T-helper 9 cell (primary cell): ENCODE data around the gene ST7.
"Not testable (repeated sequence)": the region's sequence is repeated elsewhere in the genome, so short reads cannot be mapped to it uniquely, and the experiment has no call there.

Experiments used
- DNase-seq: peaks from one replicate; pipeline ENCODE4 v3.0.0-alpha.2; 2020

Gene ST7

GRCh38 chr7:117238937-117239336 lies 285.6 kb downstream of the ST7 start:
- no peak for DNase-seq

GRCh38 chr7:117241088-117241487 lies 287.8 kb downstream of the ST7 start:
- DNase-seq: no peak

GRCh38 chr7:117243390-117243789 lies 290.1 kb downstream of the ST7 start:
- DNase-seq: no peak

GRCh38 chr7:117245703-117246102 lies 292.4 kb downstream of the ST7 start:
- not testable (repeated sequence) for DNase-seq

GRCh38 chr7:117247809-117248208 lies 294.5 kb downstream of the ST7 start:
- DNase-seq: no peak

GRCh38 chr7:117248829-117249228 lies 295.5 kb downstream of the ST7 start:
- no peak for DNase-seq

GRCh38 chr7:117249696-117250095 lies 296.4 kb downstream of the ST7 start:
- DNase-seq: no peak

- DNase-seq: no peak
Observed at GRCh38 chr7:117250245-117250644, 296.9 kb downstream of the ST7 start.

- DNase-seq: no peak
Observed at GRCh38 chr7:117250801-117251200, 297.5 kb downstream of the ST7 start.

- DNase-seq: no peak
Observed at GRCh38 chr7:117251687-117252086, 298.4 kb downstream of the ST7 start.

- DNase-seq: no peak
Observed at GRCh38 chr7:117259615-117260014, 306.3 kb downstream of the ST7 start.

- no peak for DNase-seq
Observed at GRCh38 chr7:117262546-117262945, 309.2 kb downstream of the ST7 start.

GRCh38 chr7:117264716-117265115 lies 311.4 kb downstream of the ST7 start:
- no peak for DNase-seq

- DNase-seq: no peak
Observed at GRCh38 chr7:117269417-117269816, 316.1 kb downstream of the ST7 start.

- DNase-seq: no peak
Observed at GRCh38 chr7:117269886-117270285, 316.6 kb downstream of the ST7 start.

- no peak for DNase-seq
Observed at GRCh38 chr7:117270371-117270770, 317.1 kb downstream of the ST7 start.

- DNase-seq: no peak
Observed at GRCh38 chr7:117271566-117271965, 318.3 kb downstream of the ST7 start.

- no peak for DNase-seq
Observed at GRCh38 chr7:117272017-117272759, 318.9 kb downstream of the ST7 start.

GRCh38 chr7:117273325-117273724 lies 320.0 kb downstream of the ST7 start:
- DNase-seq: no peak

GRCh38 chr7:117273814-117274225 lies 320.5 kb downstream of the ST7 start:
- no peak for DNase-seq

GRCh38 chr7:117274951-117275350 lies 321.6 kb downstream of the ST7 start:
- no peak for DNase-seq

GRCh38 chr7:117277576-117277975 lies 324.3 kb downstream of the ST7 start:
- DNase-seq: no peak

GRCh38 chr7:117278040-117278439 lies 324.7 kb downstream of the ST7 start:
- DNase-seq: no peak

GRCh38 chr7:117279203-117279602 lies 325.9 kb downstream of the ST7 start:
- DNase-seq: no peak
